Neuronal stem cell (in vitro differentiated cells): ENCODE data around the gene BTBD9. TPM values are rescaled to one million over a fixed set of nuclear protein-coding genes. Genes with fewer than 3 reads are reported as not detected.

Source experiments
- DNase-seq: peaks from one replicate; pipeline ENCODE4 v3.0.0-alpha.2; 2013; ENCODE audit warnings: low spot score
- H2AFZ ChIP-seq: one replicate; pipeline ENCODE4 v1.6.1; 2013; ENCODE audit warnings: mild to moderate bottlenecking, low read length, inconsistent platforms
- H2AK5ac ChIP-seq: 2 replicates; pipeline ENCODE4 v1.6.1; 2013; ENCODE audit warnings: low read depth, mild to moderate bottlenecking, inconsistent platforms, low read length, moderate library complexity, mixed read lengths
- H2BK120ac ChIP-seq: 2 replicates; pipeline ENCODE4 v1.6.1; 2013; ENCODE audit warnings: low read depth, mild to moderate bottlenecking, inconsistent platforms, low read length, moderate library complexity, mixed read lengths
- H2BK12ac ChIP-seq: one replicate; pipeline ENCODE4 v1.6.1; 2013; ENCODE audit warnings: low read length, inconsistent platforms
- H2BK15ac ChIP-seq: 2 replicates; pipeline ENCODE4 v1.6.1; 2013; ENCODE audit warnings: mild to moderate bottlenecking, low read length, inconsistent platforms, mixed read lengths
- H2BK5ac ChIP-seq: one replicate; pipeline ENCODE4 v1.6.1; 2013; ENCODE audit warnings: inconsistent platforms, mild to moderate bottlenecking, low read length, moderate library complexity
- H3K14ac ChIP-seq: one replicate; pipeline ENCODE4 v1.6.1; 2013; ENCODE audit warnings: low read length, inconsistent platforms
- H3K18ac ChIP-seq: 2 replicates; pipeline ENCODE4 v1.6.1; 2013; ENCODE audit warnings: low read length, inconsistent platforms
- H3K23ac ChIP-seq: 2 replicates; pipeline ENCODE4 v1.6.1; 2013; ENCODE audit warnings: low read depth, mild to moderate bottlenecking, mixed read lengths, low read length, inconsistent platforms; ENCODE audit not compliant: poor library complexity
- H3K27ac ChIP-seq: replicated peaks from 3 replicates; pipeline ENCODE4 v1.5.1; 2013; ENCODE audit warnings: low read length, inconsistent platforms
- H3K27me3 ChIP-seq, 3 experiments: 2 replicates each; pipeline ENCODE4 v1.6.1; 2013; ENCODE audit warnings: low read length in 3 of 3, mild to moderate bottlenecking in 2 of 3, inconsistent platforms in 1 of 3, low read depth in 1 of 3, mixed read lengths in 1 of 3, moderate library complexity in 1 of 3; ENCODE audit not compliant: control insufficient read depth in 3 of 3, insufficient read depth in 3 of 3
- H3K36me3 ChIP-seq, 2 donors: replicated peaks in 1 of 2; 2 replicates each; pipeline ENCODE4 v1.6.1; 2013; ENCODE audit warnings: low read length in 2 of 2; ENCODE audit not compliant: control insufficient read depth in 2 of 2, insufficient read depth in 2 of 2
- H3K4ac ChIP-seq: 2 replicates; pipeline ENCODE4 v1.6.1; 2013; ENCODE audit warnings: inconsistent platforms, mild to moderate bottlenecking, low read length, moderate library complexity
- H3K4me1 ChIP-seq, 2 donors: 1 replicate in 1 of 2; 2 replicates in 1 of 2; pipeline ENCODE4 v1.6.1; 2013; ENCODE audit warnings: low read length in 2 of 2, low read depth in 1 of 2; ENCODE audit not compliant: control insufficient read depth in 2 of 2, insufficient read depth in 1 of 2
- H3K4me2 ChIP-seq: one replicate; pipeline ENCODE4 v1.6.1; 2013; ENCODE audit warnings: mild to moderate bottlenecking, low read length, inconsistent platforms; ENCODE audit not compliant: insufficient read depth, poor library complexity, severe bottlenecking
- H3K4me3 ChIP-seq, 2 donors: 2 replicates each; pipeline ENCODE4 v1.5.1; 2013; ENCODE audit warnings: low read length in 2 of 2, mild to moderate bottlenecking in 2 of 2, inconsistent platforms in 1 of 2, moderate library complexity in 1 of 2
- H3K79me1 ChIP-seq: one replicate; pipeline ENCODE4 v1.6.1; 2013; ENCODE audit warnings: low read depth, mild to moderate bottlenecking, inconsistent platforms, low read length, moderate library complexity
- H3K9ac ChIP-seq: one replicate; pipeline ENCODE4 v1.6.1; 2013; ENCODE audit warnings: mild to moderate bottlenecking, low read depth, low read length, inconsistent platforms; ENCODE audit not compliant: poor library complexity
- H3K9me3 ChIP-seq, 2 donors: replicated peaks in 1 of 2; 2 replicates each; pipeline versions ENCODE3 to v1.6.1; 2013; ENCODE audit warnings: low read length in 2 of 2, mild to moderate bottlenecking in 2 of 2, inconsistent platforms in 1 of 2, low read depth in 1 of 2, mixed read lengths in 1 of 2, moderate library complexity in 1 of 2; ENCODE audit not compliant: control insufficient read depth in 2 of 2, insufficient read depth in 1 of 2
- H4K8ac ChIP-seq: one replicate; pipeline ENCODE4 v1.6.1; 2013; ENCODE audit warnings: low read depth, mild to moderate bottlenecking, inconsistent platforms, low read length, moderate library complexity
- H4K91ac ChIP-seq: one replicate; pipeline ENCODE4 v1.6.1; 2013; ENCODE audit warnings: low read length, low read depth, mild to moderate bottlenecking, inconsistent platforms; ENCODE audit not compliant: poor library complexity
- WGBS, 2 donors: extraction: QIAGEN DNeasy Blood & Tissue Kit; methylation state at CpG; one replicate each; pipeline ENCODE4 v1.1.7; 2013; ENCODE audit warnings: missing lambda C conversion rate in 2 of 2, mixed read lengths in 1 of 2; ENCODE audit not compliant: insufficient read length in 2 of 2, insufficient replicate concordance in 1 of 2; ENCODE audit errors: extremely low coverage in 2 of 2; 5-methylcytosine and 5-hydroxymethylcytosine counted together
- small RNA-seq: library from polyadenylated mRNA; stranded (forward); fragments of <200 nt; extraction: miRNeasy Mini kit (QIAGEN cat#:217004); gene quantifications from one replicate; pipeline ENCODE3, GENCODE V24; 2013; ENCODE audit not compliant: insufficient read depth

Gene BTBD9

DNA sequence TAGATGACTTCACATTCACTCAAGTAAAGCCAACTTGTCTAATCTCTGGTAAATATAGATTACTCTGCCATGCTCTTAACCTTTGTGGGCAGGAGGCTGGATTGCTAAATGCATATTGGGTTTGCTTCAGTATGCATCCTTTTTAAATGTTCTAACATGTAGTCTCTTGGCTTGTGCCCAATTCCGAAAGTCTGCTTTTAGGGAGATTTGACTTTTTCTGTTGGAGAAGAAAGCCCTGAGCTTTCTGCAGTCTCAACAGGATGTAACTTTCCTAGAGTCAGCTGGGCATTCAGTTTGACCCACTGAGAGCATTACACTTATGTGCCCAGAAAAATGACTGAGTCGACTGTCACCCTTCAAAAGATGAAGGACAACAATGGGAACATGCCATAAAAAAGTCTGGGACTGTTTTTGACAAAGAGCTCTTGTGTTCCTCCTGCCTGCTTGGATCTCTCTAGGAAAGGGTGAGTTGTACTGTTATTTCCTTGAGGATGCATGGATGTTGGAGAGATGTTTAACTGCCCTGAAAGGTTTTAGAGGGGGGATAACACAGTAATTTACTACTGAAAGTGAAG is 520.9 kb downstream of the BTBD9 start:
- no peaks in the 10 kb centered on the region for H3K9me3 ChIP-seq
- H2BK5ac ChIP-seq, result no peak overlapping the region
- H3K4me2 ChIP-seq, result no peak overlapping the region
- H2BK15ac ChIP-seq, result no peak overlapping the region
- H4K8ac ChIP-seq, result no peak overlapping the region
- H2BK12ac ChIP-seq, result no peak overlapping the region
- no peak overlapping the region for H4K91ac ChIP-seq
- peaks cover 4 to 60% of the 10 kb centered on the region in 2 donors for H3K36me3 ChIP-seq
- no peaks in the 10 kb centered on the region for H3K79me1 ChIP-seq
- no peak overlapping the region for H3K27ac ChIP-seq
- no peak overlapping the region for H3K4ac ChIP-seq
- WGBS, 2 donors, result no CpG with 5 or more reads among the region's 2 CpGs
- H3K18ac ChIP-seq, result no peak overlapping the region
- no peaks in the 10 kb centered on the region for H3K4me1 ChIP-seq
- no peak overlapping the region for H2AK5ac ChIP-seq
- no peak for DNase-seq
- H3K9ac ChIP-seq, result no peak overlapping the region
- H2BK120ac ChIP-seq, result no peak overlapping the region
- H3K27me3 ChIP-seq, result no peaks in the 10 kb centered on the region
- no peak overlapping the region for H3K4me3 ChIP-seq
- H2AFZ ChIP-seq, result no peak overlapping the region
- H3K14ac ChIP-seq, result no peak overlapping the region
- H3K23ac ChIP-seq, result no peak overlapping the region

Small RNA genes lying within 50 kb of the gene (small RNA-seq; reads per million reads assigned to genes)
- gene RF00019 (not detected), gene RF00279 (not detected)
